ENCODE measurements around the gene PSEN2. TPM values are rescaled to one million over a fixed set of nuclear protein-coding genes. Genes with fewer than 3 reads are reported as not detected.

Gene PSEN2
- total and polyA plus RNA-seq, 9 of the 15 experiments (the other 6 are each of a cell fraction or from before 2014, with no cell fraction given), result 2.3 to 21.5 (median 13.7) TPM

- no peak for TF ChIP-seq ZBTB49 (CRISPR knock-in tag; IDR thresholded peaks at IDR 0.05; ENCODE audit: borderline replicate concordance)
- no peak for TF ChIP-seq TAF15 (IDR thresholded peaks at IDR 0.05; ENCODE audit: low read depth, low read length)
- no peak for TF ChIP-seq CAMTA2 (CRISPR knock-in tag; conservative IDR thresholded peaks at IDR 0.05)
- TF ChIP-seq HDGF (IDR thresholded peaks at IDR 0.05), result no peak
- TF ChIP-seq CBFA2T2 (conservative IDR thresholded peaks at IDR 0.05), result no peak
- no peak for TF ChIP-seq NCOA6 (IDR thresholded peaks at IDR 0.05)
- TF ChIP-seq HOXB6 (CRISPR knock-in tag; IDR thresholded peaks at IDR 0.05; ENCODE audit: borderline replicate concordance), result no peak
- no peak for TF ChIP-seq NR2C1 (IDR thresholded peaks at IDR 0.05)
- no peak for TF ChIP-seq NR2C1 (tag; IDR thresholded peaks at IDR 0.05)
- peak; percentile 88 for TF ChIP-seq ELF1 (tag; IDR thresholded peaks at IDR 0.05)
- TF ChIP-seq ZNF140 (CRISPR knock-in tag; IDR thresholded peaks at IDR 0.05), result no peak
- TF ChIP-seq ADNP (tag; IDR thresholded peaks at IDR 0.05), result no peak
- TF ChIP-seq MAFF (IDR thresholded peaks at IDR 0.05; ENCODE audit: low read length), result no peak
- no peak for TF ChIP-seq ZNF655 (CRISPR knock-in tag; IDR thresholded peaks at IDR 0.05)
- no peak for TF ChIP-seq HMG20B (CRISPR knock-in tag; IDR thresholded peaks at IDR 0.05)
- TF ChIP-seq ZNF764 (CRISPR knock-in tag; IDR thresholded peaks at IDR 0.05; ENCODE audit: low read depth), result no peak
- no peak for TF ChIP-seq ZNF551 (CRISPR knock-in tag; IDR thresholded peaks at IDR 0.05)
- no peak for TF ChIP-seq ZNF79 (CRISPR knock-in tag; IDR thresholded peaks at IDR 0.05; ENCODE audit: low read depth)
- TF ChIP-seq ZNF639 (CRISPR knock-in tag; conservative IDR thresholded peaks at IDR 0.05 in 1 of 2, IDR thresholded peaks at IDR 0.05 in 1 of 2), result no peak
- TF ChIP-seq ZBTB34 (CRISPR knock-in tag; IDR thresholded peaks at IDR 0.05), result no peak
- TF ChIP-seq GMEB1 (CRISPR knock-in tag; IDR thresholded peaks at IDR 0.05), result no peak
- TF ChIP-seq C11orf30 (IDR thresholded peaks at IDR 0.05; ENCODE audit: low read depth), result no peak
- TF ChIP-seq POU5F1 (IDR thresholded peaks at IDR 0.05; ENCODE audit: borderline replicate concordance, low read depth, low read length, partially characterized antibody), result no peak
These were observed 42.4 kb upstream of the PSEN2 start (continued) for GRCh38 chr1:226827968-226828513.
